CD4-positive, alpha-beta T cell treated with Interleukin-21 for 1 hour (primary cell): ENCODE measurements around the gene FSTL5.

Experiments
- DNase-seq: peaks from one replicate; pipeline ENCODE4 v3.0.0-alpha.2; 2020

Gene FSTL5

DNA sequence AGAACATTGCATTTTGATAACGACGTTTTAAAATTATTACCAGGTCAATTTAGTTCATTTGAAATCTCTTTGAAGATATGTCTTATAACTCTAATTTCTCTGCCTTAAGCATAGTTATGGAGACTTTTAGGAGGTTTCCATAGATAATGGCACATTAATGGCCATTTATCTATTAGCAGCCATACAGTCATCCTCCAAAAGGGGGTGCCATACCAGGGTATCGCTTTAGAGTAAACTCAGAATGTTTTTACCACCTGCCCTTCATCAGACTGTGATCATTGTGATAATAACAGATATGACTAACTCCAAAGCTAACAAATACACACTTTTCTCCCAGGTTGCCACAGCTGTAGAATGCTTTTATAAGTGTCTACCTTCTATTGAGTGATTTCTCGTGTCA, 461.5 kb downstream of the FSTL5 start:
- DNase-seq, result no peak

DNA sequence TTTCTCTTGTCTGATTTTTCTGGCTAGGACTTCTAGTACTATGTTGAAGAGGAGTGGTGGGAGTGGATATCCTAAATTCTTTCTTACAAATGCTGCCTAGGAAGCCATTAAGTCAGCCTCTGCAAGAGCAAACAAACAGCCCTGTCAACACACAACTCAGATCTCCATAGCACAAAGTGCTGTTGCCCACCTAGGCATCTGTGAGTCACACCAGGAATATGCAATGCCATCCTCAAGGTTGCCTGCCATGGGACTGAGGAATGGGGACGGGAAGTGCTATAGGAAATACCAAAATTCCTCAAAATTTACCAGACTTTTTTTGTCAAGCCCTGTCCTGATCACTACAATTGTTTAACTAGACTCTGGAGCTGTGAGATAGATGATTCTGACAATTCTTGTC, 466.9 kb downstream of the FSTL5 start:
- no peak for DNase-seq

DNA sequence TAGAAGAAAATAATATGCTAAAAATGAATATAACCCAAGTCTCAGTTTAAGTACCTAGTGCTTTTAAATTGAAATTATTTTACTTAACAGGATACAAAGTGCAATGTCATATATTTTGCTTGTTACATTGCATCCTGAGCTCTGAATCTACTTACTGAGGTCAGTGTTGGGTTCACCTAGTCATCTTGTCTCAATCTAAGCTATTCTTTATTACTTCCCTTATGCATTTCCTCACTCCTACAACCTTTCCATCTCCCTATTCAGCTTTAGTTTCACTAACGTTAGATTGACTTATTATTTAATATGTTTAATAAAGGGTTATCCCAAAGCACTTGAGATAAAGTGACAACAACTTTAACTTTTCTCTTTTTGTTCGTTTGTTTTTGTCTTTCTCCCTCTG, 483.7 kb downstream of the FSTL5 start:
- no peak for DNase-seq

DNA sequence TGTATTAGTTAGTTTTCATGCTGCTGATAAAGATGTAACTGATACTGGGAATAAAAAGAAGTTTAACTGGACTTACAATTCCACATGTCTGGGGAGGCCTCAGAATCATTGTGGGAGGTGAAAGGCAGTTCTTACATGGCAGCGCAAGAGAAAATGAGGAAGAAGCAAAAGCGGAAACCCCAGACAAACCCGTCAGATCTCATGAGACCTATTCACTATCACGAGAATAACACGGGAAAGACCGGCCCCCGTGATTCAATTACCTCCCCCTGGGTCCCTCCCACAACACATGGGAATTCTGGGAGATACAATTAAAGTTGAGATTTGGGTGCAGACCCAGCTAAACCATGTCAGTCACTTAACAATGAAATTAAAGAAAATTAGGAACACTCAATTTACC, 499.1 kb downstream of the FSTL5 start:
- DNase-seq, result no peak

DNA sequence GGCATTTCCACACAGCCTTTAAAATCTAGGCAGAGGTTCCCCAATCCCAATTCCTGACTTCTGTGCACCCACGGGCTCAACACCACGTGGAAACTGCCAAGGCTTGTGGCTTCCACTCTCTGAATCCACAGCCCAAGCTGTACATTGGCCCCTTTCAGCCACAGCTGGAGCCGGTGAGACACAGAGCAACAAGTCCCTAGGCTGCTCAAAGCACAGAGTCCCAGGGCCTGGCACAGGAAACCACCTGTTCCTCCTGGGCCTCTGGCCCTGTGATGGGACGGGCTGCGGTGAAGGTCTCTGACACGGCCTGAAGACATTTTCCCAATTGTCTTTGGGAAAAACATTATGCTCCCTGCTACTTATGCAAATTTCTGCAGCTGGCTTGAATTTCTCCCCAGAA, 500.0 kb downstream of the FSTL5 start:
- no peak for DNase-seq

DNA sequence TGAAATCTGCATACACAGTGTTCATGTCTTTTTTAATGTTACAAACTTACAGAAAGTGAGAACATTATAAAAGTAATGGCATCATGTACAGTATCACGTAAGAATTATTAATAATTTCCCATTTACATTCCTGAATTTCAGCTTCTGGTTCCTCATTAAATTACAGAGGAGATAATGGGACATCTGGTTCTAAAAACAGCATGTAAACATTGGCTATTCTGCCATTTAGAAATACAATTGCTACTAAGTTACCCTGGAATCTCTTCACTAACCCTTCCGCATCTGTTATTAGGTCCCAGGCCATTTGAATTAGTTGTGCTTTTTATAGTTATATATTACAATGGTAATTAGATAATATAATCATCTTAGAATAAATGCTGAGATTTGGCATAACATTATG, 505.1 kb downstream of the FSTL5 start:
- no peak for DNase-seq

DNA sequence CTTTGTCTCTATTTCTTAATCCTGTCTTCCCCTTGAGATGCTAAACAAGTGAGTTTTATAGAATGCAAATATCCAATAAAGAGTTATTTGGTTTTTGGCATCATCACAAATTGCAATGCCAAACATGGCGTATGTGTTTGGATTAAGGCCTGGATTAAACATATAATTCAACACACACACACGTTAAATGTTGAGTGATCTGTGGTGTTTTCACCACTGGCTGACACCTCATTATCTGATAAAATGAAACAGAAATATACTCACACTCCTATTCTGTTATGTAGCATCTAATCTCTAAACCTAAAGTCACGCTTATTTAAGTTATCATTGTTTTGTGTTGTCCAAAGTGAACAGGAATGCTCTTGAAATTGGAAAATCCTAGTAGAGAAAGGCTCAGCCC, 506.2 kb downstream of the FSTL5 start:
- no peak for DNase-seq

DNA sequence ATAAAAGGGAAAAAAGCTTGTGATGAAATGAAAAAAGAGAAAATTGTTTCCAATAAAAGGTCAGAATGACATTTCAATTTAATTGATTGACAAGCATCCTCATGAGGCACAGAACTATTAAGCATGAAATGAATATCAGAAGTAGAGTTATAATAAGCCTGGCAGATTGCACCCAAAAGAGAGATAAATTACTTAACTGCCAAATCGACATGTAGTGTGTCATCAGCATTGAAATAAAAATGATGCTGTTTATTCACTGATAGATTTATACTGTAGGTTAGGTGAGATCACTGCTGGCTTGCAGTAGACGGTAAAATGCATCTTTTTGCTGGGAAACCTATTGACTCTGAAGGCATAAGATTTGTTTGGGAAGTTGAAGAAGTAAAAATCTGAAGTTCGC, 507.2 kb downstream of the FSTL5 start:
- no peak for DNase-seq

DNA sequence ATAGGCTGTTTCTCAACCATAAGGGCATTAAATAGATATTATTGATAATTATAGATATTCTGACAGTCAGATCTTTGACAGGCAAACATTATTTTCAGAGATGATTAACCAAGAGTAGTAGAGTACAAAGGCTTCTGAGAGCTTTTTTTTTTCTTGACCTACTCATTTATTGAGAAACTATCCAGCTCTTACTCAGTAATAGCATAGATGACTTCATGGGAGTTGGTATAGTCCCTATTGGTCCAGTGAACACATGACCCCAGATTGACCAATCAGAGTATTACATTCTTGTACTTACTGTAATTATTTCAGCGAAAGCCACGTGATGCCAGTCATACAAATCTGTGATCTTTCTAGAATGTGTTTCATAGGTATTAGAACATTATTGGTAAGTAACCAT, 508.7 kb downstream of the FSTL5 start:
- no peak for DNase-seq

DNA sequence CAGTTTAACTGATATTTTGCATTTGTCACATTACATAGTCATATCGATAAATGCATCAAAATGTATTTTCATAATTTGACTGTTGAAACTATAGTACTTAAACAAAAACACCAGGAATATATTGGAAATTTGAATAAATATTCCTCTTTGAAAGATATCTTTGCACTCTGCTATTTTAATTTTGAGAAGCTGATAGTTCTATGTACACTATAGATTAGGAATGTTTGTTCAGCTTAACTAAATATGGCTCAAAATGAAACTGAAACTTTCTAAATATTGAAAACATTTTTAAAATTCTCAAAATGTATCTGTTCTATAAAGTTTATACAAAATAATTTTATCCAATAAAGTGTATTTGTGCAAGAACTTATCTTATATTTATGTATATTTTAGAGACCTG, 510.1 kb downstream of the FSTL5 start:
- DNase-seq, result no peak

DNA sequence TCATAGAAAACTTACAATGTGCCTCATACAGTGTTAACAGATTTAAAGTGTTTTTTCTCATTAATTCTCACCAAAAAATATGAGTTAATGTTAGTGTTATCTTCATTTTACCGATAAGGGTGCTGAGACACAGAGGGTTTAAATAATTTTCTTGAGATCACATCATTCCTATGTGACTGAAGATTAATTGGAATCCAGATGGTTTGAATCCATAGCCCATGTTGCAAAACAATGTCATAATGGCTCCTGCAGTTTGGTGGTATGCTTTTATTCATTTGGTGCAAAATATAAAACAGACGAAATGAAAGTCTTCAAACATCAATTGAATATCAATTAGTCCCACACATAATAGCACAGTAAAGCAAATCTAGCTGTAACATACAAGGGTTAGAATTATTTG, 512.2 kb downstream of the FSTL5 start:
- DNase-seq, result no peak

DNA sequence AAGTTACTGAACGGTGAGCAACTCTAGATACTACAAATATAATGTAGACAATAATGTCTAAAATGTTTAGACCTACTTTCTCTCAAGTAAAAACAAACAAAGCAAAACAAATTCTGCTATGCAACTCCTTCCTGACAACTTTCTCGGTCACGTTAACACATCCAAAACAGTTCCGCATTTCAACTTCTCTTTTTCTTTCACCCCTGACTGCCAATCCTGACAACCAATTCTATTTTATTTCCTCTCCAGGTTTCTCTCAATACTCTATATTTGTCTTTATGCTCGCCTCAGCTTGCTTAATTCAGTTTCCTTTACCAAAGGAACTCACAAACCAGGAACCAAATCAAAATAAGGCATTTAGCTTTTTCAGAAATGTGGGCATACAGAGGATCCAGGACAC, 513.0 kb downstream of the FSTL5 start:
- DNase-seq, result peak; percentile 5

DNA sequence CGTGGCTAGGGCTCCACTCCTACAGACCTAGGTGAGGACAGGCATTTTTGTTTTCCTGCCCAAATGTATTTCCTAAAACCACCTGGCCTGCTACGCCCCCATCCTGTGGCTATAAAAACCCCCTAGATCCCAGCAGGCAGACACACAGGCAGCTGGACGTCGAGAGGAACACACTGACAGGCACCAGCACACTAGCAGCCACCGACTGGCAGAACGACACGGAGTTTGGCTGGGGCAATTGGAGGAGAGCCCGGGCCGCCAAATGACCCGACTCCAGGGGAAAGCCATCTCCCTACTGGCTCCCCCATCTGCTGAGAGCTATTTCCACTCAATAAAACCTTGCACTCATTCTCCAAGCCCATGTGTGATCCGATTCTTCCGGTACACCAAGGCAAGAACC, 516.0 kb downstream of the FSTL5 start:
- no peak for DNase-seq

DNA sequence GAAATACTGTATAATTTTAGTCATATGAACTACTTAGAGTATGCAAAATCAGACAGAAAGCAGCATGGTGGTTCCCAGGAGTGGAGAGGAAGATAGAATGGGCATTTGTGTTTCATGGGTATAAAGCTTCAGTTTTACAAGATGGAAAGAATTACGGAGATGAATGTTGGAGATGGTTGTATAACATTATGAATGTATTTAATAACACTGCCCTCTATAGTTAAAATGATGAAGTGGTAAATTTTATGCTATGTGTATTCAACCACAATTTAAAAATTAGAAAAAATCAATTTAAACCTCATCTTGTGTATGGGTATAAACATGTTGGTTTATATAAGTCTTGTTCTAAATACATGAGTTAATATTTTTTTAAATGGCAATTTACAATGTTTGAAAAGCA, 521.1 kb downstream of the FSTL5 start:
- DNase-seq, result no peak

DNA sequence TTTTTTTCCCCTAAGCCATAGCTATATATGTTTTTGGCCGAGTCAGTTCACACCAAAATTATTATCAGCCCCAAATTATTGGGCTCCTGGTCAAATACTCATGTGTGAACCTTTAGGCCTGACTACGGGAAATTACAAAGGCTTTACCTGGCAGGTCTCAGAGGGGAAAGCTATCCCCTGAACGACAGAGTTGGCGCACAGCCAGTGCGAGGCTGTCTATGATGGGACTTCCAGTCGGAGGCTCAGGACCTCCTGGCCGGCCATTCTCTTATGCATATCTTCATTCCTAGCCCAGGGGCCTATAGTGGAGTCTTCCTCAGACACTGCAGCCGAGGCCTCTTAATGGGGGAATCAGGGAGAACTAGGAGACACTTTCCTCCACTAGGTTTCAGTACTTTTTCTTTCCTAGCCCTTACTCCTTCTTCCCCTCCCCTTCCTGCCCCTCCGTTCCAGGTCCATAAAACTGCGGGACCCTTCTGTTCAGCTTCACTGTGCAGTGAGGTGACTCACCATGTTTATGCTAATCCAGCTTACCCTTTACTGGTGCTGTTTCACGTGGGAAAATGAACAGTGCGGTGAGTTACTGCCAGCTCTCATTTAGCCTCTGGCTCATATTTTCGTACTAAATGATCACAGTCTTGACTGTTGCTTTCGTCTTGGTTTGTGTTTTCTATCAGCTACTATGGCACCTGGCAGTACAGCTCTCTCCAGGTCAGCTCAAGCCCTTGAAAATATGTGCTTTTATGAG, 533.9 kb downstream of the FSTL5 start:
- no peak for DNase-seq

DNA sequence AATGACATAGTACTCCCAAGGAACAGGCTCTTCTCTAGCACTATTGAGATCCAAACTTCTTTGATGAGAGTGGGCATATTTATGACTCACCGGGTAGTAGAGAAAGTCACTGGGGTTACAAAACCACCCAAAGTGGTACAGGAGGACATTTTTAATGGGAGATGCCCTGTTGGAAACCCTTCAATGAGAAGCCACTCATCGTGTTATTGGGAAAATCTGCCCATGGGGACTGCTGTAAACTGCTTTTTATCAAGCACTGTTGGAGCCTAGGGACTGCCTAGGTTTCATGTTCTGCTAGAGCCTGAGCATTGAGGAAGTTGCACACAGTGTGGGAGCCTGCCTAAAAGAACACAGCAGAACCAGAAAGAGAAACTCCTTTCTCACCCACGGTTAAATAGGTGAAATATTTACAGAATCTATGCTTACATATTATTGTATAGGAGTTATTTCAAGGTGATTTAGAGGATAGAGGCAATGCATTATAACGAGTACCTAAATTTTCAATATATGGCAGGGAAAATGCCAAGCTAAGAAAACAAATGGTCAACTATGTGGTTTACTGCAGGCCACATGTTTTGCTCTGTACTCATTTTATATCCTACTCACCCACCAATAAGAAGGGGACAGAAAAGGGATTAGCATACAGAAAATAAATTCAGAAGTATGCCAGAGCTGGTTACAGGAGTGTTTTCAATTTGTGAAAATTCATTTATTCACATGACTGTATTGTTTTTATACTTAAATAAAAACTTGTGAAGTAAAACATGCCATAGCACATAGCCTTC, 559.1 kb downstream of the FSTL5 start:
- no peak for DNase-seq

DNA sequence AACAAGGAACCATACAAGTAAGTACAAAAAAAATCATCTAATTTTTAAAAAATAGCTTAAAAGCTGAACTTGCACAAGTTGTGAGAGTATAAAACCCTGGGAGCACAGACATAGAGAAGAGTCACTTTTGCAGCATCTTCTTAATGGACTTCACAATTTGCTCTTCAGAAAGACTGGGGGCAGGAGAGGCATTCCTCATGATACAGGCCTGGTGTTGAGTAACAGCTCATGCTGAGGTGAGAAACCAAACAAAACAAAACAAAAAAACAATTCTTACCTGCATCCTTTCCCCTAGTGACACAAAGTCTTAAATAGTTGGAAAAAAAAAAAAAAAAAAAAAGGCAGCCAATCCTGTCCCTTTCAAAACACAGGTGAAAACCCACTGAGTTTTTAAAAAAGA, 562.8 kb downstream of the FSTL5 start:
- DNase-seq, result no peak

DNA sequence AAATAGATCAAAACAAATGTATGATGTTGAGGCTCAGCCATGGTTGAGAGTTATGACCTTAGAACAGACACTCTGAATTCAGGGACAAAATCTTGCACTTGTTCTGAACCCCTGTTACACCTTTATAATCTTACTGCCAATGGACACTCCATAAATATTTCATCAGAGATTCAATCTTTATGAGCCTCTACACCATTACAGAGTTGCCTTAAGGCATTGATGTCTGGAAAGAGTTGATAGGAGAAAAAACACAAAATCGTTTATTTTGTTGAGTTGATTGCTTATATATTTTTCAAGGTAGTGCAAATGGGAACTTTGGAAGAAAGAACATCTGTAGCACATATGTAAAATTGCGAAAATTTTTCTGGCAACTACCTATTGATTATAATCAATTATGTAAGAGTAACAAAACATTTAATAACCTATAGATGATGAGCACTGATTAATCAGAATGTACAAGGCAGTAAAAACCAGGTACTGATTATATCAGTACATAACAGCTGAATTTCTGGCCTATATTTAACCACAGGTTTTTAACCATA, 568.5 kb downstream of the FSTL5 start:
- DNase-seq, result no peak

DNA sequence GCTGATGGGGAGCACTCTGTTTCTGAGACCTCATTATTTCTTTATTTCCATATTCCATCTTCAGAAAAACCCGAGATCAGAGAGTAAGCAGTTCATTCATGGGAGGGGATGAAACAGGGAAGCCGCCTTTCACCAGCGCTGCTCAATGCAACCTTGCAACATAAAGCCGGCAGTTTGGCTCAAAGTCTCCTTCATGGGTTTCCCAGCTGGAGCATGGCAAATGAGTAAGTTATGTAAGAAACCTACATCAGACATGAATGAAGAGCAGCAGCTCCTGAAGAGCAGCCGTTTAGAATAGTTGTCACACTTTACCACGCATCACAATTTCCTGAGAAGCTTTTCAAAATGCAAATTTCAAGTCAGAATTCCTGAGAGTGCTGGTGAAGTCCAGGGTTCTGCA, 578.8 kb downstream of the FSTL5 start:
- DNase-seq, result no peak

DNA sequence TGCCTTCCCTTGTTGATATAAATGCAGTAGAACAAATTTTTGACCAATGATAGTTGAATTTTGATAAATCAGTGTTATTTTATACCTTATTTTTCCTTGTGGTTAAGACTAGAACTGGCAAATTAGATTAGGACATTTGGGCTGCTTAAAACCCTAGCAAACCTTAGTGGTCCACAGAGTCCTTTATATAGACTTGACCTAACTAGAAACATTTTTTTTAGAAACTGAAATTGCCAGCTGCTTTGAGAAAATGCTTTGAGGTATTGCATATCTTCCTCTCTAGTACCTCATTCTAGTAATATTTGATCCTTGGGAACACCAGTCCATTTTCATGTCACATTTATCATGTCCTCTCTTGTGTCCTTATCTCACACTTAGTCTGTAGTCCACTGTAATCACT, 580.3 kb downstream of the FSTL5 start:
- DNase-seq, result no peak

DNA sequence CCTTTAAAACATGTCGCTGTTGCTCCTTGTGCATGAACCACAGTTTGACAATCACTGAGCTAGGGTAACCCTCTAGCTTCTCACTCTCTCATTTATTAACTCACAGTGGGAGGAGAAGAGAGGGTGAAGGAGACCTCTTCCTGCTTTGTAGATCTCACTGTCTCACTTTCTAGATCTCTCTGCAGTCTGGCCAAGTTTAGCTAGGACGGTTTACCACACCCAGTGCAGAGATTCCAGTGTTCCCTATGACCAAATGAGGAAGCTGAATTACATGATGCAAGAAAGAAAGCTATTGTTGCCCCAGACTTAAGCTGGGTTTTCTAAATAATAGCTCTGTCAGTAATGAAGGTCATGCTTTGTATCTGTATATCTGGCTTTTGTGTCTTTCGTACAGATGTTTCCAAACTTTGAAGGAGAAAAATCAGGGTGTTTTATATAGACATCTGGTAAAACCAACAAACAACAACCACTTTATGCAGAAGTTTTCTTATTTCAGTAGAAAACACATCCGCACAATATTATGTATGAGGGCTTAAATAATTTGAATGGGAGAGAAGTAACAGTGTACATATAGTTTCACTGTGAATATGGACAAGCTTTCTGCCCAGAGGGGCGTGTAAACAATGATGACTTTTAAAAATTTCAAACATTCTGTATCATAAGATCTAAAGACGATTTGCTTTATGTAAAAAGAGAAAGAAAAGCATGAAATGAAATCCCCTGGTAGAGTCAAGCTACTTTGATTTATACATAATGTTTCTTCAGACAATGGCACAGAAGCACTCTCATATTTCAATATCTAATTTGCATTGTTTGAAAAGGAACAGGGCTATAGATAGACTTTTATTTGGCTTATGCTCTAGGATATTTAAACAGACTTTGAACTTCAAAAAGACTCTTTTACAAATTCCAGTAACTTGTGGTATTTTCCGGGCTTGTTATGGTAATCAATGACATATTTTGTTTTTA, 582.3 kb downstream of the FSTL5 start:
- no peak for DNase-seq

DNA sequence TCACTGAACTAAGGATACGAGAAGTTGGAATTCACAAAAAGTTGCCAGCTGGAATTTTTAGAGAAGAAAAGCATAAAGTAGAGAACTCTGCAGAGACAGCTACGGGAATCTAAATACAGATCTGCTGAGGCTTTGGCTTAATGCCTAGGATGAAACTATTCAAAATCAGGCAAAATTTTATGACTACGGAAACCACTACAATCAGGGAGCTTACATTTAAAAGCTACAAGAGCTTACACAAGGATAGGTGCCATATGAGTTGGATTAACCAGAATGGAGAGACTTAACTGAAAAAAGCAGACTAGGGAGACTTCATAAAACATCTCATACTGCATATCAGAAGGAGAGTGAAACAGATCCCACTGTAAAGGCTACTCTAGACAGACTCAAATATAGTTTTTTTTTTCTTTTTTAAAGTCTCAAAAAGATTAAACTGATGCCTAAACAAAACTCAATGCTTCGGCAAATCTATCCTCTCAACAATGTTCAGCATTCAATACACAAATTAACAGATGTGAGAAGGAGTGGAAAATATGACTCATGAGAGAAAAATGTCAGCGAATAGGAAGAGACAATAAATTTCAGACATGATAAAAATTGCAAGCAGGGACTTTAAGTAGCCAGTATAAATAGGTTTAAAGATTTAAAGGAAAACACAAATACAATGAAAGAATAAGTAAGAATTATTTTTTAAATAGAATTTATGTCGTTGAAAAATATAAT, 586.1 kb downstream of the FSTL5 start:
- DNase-seq, result no peak

DNA sequence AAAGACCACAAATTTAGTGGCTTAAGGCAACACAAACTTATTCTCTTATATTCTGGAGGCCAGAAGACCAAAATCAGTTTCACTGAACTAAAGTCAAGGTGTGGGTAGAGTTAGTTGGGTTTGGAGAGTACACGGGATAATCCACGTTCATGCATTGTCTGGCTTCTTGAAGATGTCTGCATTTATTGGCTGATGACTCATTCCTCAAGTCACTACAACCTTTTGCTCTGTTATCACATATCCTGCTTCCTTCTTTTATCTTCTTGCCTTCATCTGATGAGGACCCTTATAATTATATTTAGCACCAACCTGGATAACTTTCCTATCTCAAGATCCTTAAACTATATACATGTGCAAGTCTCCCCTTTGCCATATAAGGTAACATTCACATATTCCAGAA, 590.0 kb downstream of the FSTL5 start:
- DNase-seq, result no peak
